Stimulated activated CD4-positive, alpha-beta T cell treated with anti-CD3 and anti-CD28 coated beads, Interleukin-15, amount 100 ng/mL, for 1 hour (primary cell): ENCODE results near the gene GPR171.
"Not testable (repeated sequence)": the region's sequence is repeated elsewhere in the genome, so short reads cannot be mapped to it uniquely, and the experiment has no call there.

ENCODE experiments used
- DNase-seq, 2 donors: peaks; one replicate each; pipeline ENCODE4 v3.0.0-alpha.2; 2020; ENCODE audit warnings: low read depth in 1 of 2, low spot score in 1 of 2

Gene GPR171, protein sequence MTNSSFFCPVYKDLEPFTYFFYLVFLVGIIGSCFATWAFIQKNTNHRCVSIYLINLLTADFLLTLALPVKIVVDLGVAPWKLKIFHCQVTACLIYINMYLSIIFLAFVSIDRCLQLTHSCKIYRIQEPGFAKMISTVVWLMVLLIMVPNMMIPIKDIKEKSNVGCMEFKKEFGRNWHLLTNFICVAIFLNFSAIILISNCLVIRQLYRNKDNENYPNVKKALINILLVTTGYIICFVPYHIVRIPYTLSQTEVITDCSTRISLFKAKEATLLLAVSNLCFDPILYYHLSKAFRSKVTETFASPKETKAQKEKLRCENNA

DNA sequence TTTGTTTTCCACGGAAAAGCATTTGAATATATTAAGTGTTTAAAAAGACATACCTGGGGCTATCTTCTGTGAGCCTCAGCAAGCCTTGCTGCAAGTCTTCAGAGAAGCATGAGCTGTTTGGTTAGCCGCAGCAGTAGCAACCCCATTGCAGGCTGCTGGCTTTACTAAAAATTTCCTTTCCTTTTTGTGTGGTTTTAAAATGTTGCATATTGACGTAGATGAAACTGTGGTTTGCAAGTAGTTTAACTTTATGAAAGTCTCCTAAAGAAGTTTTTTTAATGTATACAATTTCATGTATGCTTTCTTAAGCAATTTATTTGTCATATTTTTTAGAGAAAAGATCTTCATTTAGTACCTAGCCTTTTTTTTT is at the start of gene GPR171:
TSS of gene GPR171 (minus strand) at position 166 of the 370 bp plus-strand sequence. CDS start 3,830 bp downstream, outside the sequence.
- peak; percentile 25 to 46 for DNase-seq

DNA sequence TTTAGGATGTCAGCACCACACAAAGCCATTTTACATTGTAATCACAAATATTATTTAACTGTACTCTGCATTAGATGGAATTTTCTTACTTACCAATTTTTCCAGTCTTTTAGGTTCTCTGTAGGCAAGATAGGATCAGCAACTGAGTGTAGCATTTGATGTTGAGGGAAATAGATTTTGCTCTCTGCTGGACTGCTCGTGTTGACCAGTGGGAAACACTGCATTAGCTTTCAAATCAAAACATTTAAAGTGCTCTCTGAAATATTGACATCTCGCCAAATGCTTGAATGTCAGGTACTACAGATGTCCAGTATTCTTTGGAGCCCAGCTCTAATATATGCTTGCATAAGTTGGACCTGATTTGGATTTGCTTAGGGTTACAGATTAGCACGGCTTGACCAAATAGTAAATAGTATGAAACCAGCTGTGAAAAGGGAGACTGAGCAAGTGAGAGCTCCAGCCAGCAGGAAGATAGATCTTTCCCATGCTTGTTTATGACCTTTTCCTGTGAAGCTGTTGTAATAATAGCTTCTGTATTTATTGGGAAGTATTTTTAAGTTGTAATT is 45.8 kb upstream of the GPR171 start:
- DNase-seq = no peak

DNA sequence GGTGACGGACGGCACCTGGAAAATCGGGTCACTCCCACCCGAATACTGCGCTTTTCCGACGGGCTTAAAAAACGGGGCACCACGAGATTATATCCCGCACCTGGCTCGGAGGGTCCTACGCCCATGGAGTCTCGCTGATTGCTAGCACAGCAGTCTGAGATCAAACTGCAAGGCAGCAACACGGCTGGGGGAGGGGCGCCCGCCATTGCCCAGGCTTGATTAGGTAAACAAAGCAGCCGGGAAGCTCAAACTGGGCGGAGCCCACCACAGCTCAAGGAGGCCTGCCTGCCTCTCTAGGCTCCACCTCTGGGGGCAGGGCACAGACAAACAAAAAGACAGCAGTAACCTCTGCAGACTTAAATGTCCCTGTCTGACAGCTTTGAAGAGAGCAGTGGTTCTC is 39.0 kb upstream of the GPR171 start:
- DNase-seq = not testable (repeated sequence)

DNA sequence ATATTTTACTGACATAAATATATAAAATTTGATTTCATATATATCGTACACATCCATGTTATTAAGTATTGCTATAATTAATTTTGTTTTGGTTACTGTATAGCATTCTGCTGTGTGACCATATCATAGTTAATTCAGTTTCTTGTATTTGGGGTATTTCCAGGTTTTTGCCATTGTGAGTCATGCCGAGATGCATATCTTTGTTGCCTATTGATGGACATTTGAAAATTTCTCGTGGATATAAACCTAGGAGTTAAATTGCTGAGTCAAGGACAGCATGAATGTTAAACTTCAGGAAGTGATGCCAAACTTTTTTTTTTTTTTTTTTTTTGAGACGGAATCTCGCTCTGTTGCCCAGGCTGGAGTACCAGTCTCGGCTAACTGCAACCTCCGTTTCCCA is 33.7 kb upstream of the GPR171 start:
- DNase-seq = no peak

DNA sequence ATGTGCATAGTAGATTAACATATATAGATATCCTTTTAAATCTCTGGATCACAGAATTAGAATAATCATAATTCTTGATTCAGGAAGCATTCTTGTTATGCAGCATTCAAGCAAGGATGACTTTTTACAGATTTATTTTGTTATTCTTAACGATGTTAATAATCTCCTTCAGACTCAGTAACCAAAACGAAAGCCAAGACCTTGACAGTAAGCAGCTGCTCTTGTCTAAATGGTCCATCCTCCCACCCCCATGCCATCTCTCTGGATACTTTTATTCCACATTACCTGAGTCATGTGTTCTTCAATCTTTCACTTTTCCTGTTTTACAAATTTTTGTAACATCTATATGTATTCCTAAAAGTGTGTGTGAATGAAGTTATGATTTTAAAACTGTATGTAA is 33.3 kb upstream of the GPR171 start:
- DNase-seq = no peak

DNA sequence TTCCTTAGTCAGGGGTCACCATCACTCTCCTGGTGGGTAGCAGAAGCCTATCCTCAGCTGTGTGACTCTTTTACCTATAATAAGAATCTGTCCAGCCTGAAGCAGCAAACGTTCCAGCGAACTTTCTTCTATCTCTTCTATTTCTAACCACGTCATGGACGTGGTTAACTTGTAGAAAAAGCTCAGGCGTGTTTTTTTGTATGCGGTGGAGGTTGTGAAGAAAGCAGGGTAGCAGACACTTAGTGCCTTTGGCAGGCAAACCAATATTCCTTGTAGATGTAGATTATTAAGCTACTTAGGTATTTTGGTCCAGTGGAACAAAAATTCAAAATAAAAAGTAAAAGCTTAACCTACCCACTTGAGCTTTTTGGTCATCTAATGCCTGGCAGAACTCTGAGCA is 31.8 kb upstream of the GPR171 start:
- DNase-seq = no peak

DNA sequence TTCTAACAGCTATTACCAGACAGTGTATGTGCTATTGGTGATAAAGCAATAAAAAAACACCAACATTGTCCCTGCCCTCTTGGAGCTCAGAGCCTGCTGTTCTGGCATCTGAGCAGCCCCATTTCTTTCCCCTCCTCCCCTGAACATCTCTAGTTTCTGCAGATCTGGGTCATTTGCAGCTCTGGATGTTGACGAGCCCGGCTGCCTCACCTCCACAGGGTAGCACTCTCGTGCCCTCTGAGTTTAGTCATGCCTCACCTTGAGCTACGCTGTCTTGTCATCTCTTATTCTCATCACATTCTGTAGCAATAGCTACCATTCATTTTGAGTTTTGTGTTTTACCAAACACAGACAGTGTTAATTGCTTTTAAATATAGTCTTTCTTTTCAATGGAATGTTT is 30.0 kb upstream of the GPR171 start:
- DNase-seq = no peak

DNA sequence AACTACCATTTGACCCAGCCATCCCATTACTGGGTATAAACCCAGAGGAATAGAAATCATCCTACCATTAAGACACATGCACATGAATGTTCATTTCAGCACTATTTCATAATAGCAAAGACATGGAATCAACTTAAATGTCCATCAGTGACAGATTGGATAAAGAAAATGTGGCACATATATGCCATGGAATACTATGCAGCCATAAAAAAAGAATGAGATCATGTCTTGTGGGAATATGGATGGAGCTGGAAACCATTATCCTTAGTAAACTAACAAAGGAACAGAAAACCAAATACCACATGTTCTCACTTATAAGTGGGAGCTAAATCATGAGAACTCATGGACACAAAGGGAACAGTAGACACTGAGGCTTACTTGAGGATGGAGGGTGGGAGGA is 29.4 kb upstream of the GPR171 start:
- DNase-seq = not testable (repeated sequence)

DNA sequence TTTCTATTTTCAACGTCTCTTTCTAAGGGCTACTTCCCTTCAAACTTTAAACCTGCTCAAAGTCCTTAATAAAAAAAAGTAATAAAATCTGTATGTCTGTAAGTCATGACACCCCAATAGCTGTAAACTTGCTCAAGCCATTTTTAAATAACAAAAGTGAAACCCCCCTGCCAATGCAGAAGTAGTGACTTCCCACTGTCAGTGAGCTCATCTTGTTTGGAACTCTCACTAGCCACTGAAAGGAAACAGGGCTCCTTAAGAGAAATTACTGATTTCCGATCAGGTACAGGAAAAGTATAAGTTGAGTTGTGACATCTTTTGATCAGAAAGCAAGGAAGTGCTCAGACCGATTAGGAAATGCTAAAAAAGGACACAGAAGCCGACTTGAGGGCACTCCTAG is 27.6 kb upstream of the GPR171 start:
- DNase-seq = no peak

DNA sequence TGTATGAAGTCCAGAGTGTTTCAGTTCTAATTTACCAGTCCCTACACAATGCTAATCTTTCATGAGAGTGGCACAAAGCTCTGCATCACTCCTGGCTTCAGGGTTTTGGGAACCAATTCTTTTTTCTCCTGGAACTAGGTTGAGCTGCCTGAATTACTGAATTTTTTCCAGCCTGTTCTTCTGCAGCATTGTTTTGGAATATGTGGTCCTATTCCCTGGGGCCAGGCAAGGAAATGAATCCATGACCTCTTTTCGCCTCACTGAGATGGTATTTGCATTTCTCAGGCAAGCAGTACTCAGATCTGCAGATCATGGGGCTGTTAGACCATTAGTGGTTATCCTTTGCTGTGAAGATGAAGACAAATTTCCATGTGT is 25.6 kb upstream of the GPR171 start:
- no peak for DNase-seq

DNA sequence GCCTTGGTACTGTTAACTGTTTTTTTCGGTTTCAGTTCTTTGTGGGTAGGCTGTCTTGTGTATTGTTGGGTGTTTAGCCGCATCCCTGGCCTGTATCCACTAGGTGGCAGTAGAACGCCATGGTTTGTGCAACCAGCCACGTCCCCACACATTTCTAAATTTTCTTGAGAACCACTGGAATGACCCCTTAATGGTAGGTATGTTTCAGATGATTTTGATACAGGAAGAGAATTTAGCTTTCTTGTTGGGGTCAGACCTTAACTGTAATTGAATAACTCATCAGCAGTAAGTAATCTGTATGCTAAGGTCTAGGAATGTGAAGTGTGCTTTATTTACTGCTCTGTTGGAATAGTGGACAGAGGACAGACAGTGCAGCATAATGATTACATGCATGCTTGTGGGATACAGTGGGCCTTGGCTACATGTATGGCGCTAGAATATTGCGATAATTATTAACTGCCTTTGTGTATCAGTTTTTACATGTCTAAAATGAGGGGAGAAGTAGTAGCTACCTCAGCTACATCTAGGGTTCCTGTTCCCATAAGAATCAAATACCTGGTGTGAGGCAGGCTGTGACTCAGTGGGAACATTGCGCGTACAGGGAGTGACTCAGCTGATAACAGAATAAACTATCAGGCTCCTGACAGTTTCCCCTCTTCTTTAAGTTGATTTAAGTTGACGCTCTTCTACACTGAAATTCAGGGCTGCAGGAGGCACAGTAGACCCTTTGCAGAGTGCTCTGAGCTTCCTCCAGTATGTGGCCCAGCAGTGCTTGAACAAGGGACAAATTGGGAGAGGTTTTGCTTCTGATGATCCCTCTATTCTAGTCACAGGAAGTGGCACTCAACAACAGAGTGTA is 25.0 kb upstream of the GPR171 start:
- DNase-seq = peak; percentile 50 to 57

DNA sequence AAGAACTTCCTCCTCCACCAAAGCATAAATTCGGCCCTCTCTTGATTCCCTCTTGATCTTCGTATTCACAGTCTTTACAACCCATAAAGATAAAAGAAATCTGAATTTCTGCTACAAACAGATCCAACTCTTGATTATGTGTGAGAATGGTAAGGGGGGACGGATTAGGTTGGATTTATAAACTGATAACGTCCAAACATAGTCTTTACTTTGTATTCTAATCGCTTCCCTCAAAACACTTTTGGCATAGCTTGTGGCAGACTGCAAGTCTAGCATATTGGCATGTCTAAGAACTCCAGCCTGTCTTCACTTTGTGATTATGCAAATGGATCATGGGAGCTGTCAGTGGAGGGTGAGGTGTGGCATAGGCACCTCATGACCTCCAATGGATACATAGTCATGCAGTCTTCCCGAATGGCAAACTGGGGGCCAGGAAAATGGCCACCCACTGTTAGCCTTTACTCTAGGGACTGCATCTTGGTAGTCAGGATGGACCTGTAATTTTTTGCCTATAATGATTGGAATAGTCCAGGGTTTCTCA is 24.3 kb upstream of the GPR171 start:
- no peak for DNase-seq

DNA sequence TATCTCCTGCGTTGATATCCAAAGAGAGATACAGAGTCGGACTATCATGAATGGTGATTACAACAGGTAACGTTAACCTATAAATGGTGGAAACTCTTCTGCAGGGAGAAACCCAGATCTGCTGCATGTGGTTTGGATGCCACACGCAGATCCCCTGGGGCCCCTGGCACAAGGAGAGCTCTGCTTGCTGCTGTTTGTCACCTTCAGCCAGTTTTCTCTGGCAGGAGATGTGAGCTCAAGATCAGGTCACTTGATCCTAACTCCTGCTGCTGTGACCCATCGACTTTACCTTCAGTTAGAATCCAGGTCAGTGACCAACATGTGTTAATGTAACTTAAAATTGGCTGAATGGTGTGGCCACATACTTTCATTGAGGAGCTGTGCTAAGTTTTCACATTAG is 23.8 kb upstream of the GPR171 start:
- no peak for DNase-seq

DNA sequence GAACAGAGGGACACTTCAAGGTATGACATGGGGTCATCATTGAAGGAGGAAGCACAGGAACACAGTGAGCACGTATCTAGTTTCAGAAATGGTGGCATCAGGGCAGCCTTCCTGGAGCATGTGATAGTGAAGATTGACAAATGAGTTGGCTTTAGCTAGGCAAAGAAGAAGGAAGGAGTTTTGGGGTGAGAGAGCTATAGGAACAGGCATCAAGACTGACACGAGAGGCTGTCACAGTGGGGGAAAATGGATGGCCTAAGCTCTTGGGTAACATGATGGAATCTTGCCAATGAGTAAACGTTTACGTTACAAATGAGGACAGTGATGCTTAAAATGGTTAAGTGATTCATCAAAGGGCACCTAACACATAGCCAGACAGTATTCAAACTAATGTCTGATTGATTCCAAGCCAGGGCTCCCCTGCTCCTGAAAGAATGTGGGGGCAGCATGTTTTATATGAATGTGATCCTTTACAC is 23.1 kb upstream of the GPR171 start:
- DNase-seq = no peak

DNA sequence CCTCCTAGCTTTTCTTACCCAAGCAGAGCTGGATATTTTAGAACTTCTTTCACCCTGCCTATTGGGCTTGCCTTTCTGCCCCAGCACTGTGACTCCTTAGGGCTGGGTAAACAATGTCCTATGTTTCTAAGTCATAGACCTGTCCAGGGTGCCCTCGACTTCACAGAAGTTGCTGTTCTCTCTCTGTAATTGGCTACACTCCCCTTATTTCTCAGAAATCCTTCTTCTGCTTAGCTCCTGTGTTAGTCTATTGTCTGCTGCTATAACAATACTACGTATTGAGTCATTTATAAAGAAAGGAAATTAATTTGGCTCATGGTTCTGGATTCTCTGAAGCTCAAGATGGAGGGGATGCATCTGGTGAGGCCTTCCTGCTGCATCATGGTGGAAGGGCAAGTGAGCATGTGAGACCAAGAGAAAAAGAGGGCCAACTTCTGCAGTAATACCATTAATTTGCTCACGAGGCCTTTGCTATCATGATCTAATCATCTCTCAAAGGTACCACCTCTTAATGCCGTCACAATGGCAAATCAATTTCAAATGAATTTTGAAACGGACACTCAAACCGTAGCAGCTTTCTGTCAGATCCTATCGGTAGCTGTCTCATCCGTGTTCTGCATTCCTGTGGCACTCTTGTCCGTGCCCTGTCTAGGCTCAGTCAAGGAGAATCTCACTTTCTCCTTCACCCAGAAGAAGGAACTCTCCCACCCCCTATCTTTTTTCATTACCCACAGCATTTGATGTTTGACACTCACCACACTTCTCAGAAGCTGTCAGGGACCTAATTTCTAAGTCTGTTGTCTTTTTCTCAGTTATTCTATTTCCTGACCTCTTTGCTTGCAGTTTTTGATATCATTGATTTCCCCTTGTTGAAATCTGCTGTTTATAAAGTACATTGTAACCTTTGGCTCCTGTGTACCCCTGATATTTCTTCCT is 22.3 kb upstream of the GPR171 start:
- no peak for DNase-seq

DNA sequence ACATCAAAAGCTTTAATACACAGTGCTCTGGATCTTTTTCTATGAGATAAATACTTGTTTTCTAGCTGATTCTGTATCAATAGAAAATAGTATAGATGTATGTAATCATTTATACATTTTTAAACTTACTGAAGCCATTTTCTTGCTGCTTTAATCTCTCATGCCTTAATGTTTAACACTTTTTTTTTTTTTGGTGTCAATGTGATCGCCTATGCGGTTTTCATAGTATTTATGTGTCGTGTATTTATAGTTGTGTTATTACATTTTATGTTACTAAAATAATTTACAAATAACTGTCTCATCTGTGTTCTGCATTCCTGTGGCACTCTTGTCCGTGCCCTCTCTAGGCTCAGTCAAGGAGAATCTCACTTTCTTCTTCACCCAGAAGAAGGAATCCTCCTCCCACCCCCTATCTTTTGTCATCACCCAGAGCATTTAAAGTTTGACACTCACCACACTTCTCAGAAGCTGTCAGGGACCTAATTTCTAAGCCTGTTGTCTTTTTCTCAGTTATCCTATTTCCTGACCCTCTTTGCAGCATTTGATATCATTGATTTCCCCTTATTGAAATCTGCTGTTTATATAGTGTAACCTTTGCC is 21.4 kb upstream of the GPR171 start:
- no peak for DNase-seq

DNA sequence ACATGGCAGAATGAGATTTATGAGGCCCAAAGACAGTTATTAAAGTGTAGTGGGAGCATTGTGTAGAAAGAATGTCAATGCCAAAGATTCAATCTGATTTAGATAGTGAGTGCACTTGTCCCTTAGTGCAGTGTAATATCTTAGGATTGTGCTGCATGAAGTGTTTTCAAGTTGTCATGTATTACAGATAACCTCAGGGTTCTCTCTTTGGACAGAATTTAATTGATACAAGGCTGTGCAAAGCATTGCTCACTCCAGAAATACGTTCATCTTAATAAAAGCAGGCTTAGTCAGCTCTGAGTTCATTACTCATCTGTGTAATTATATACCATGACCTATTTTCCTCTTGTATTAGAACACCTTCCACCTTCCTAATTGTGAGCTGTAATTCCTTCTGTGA is 16.0 kb upstream of the GPR171 start:
- no peak for DNase-seq

DNA sequence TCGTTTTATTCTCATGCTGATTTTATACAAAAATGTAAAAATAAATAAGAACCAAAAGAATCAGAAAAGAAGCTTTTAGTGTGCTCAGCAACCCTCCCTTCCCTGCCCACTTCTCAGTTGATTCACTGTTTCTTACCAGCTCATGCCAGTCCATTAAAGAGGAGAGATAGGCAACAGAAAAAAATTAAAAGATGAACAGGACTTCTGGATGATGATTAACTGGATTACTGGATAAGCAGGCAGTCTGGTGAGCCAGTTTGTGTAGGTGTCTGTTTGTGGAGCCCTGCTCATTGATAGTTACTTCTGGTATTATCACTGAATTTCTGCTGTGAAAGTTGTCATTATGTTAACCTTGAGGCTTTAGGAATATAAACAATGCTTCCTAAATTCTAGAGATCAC is 15.1 kb upstream of the GPR171 start:
- no peak for DNase-seq

DNA sequence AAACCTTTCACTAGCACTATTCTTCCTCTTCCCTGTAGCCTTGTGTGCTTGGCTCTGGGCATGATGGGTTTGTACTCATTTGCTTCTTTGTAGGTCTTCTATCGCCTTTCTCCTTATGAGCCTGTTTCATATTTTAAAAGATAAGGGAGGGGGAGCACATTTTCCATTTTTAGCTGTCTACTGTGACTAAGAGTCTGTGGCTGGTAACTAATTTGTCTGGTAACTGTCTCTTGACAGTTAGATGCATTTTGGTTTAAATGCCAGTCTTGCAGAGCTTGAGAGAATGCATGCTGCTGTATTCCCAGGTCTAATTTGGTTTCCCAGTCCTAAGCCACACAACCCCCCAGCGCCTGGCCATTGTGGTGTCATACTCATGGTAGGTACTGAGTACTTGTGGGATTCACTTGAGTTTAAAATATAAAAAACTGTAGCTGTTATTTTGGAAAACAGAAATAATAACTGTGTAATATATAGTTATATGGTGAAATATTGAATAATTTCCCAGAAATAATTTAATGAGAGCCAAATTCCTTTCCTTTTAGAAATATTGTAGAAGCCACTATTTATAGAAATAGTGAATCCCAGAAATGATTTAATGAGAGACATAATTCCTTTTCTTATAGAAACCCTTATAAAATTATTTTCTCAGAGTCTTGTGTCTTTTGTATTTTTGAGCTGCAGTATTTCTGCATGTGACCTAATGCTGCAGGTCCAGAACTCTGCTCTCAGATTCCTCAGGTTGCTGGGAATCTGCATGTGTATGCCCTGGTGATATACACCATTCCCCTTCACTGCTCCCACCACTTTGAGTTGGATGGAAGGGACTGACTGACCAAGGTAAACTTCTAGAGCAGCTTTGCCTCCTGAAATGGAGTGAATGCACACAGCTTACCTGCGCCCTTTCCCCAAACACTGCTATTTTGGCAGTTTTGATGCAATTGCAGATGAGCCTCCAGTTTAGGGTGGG is 13.9 kb upstream of the GPR171 start:
- no peak for DNase-seq
